GM12872 (cell line): ENCODE measurements around the gene EPOP.

Experiments
- CTCF ChIP-seq: IDR thresholded peaks from 3 replicates; pipeline ENCODE4 v1.5.1; 2011; ENCODE audit warnings: low read depth, mild to moderate bottlenecking, low read length, moderate library complexity; ENCODE audit not compliant: insufficient read depth

The EPOP gene

GRCh38 chr17:38703742-38704605 lies 29.2 kb upstream of the EPOP start:
- TF ChIP-seq CTCF = no peak

GRCh38 chr17:38702916-38703741 lies 28.4 kb upstream of the EPOP start:
- no peak for TF ChIP-seq CTCF

GRCh38 chr17:38702166-38702915 lies 27.6 kb upstream of the EPOP start:
- TF ChIP-seq CTCF = no peak

- TF ChIP-seq CTCF = no peak
These were observed 26.9 kb upstream of the EPOP start for GRCh38 chr17:38701504-38702165.

- TF ChIP-seq CTCF = no peak
These were observed 24.0 kb upstream of the EPOP start for GRCh38 chr17:38698760-38699159.

GRCh38 chr17:38697061-38697820 lies 22.5 kb upstream of the EPOP start:
- no peak for TF ChIP-seq CTCF
